ENCODE measurements around the gene OVOL3.

DNA sequence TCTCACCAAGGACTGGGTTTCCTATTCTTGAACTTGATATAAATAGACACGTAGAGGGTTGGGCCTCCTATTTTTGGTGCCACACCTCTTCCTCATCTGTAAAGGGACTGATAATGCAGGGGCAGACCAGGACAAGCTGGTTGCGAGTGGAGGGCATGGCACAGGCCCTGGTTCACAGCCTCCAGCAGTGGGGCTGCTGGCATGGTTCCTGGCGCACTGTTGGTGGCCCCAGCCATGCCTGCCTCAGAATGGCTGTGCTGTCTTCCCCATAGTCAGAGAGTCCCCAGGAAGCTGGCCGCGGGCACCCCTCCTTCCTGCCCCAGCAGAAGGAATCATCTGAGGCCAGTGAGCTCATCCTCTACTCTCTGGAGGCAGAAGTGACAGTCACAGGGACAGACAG, 10.5 kb upstream of the OVOL3 start:
- TF ChIP-seq, protein P1, sequence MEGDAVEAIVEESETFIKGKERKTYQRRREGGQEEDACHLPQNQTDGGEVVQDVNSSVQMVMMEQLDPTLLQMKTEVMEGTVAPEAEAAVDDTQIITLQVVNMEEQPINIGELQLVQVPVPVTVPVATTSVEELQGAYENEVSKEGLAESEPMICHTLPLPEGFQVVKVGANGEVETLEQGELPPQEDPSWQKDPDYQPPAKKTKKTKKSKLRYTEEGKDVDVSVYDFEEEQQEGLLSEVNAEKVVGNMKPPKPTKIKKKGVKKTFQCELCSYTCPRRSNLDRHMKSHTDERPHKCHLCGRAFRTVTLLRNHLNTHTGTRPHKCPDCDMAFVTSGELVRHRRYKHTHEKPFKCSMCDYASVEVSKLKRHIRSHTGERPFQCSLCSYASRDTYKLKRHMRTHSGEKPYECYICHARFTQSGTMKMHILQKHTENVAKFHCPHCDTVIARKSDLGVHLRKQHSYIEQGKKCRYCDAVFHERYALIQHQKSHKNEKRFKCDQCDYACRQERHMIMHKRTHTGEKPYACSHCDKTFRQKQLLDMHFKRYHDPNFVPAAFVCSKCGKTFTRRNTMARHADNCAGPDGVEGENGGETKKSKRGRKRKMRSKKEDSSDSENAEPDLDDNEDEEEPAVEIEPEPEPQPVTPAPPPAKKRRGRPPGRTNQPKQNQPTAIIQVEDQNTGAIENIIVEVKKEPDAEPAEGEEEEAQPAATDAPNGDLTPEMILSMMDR (IDR thresholded peaks at IDR 0.05), result no peak
- TF ChIP-seq POLR2A (IDR thresholded peaks at IDR 0.05) (no peak), EP300 (IDR thresholded peaks at IDR 0.05) (no peak)
